ENCODE results near the gene FOXD4L5.
"Not testable (repeated sequence)": the region's sequence is repeated elsewhere in the genome, so short reads cannot be mapped to it uniquely, and the experiment has no call there.

The FOXD4L5 gene

DNA sequence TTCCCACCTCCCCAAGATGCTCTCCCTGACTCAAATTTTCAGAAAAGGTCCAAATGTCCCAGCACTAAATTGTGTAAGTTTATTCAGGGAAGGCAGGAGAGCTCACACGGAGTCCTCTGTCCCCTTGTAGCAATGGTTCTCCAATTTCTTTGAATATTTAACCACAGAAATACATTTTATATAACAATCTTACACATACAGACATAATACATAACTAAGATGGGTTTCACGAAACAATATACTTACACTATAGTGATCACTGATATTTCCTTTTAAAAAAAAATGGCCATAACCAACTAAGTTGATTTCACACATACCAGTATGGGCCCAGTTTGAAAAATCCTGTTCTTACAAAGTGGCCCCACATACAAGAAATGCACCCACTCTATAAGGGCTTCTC is at the start of gene FOXD4L5:
TSS of gene FOXD4L5 (minus strand) at position 101 of the 400 bp plus-strand sequence. CDS start 832 bp downstream, outside the sequence.
- not testable (repeated sequence) for DNase-seq

DNA sequence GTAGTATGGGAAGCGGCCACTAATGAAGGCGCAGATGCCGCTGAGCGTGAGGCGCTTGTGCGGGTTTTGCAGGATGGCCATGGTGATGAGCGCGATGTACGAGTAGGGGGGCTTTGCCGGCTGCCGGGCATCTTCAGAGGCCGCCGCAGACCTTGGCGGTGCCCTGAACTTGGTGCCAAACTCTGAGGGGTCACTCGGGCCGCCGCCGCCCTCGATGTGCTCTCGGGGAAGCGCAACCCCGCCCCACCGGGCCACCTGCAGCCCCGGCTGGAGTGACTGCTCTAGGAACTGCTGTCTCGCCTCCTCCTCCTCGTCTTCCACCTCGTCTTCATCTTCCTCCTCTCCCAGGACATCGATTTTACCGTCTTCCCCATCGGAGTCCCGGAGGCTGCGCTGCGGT is 1.1 kb downstream of the FOXD4L5 start:
- not testable (repeated sequence) for DNase-seq

DNA sequence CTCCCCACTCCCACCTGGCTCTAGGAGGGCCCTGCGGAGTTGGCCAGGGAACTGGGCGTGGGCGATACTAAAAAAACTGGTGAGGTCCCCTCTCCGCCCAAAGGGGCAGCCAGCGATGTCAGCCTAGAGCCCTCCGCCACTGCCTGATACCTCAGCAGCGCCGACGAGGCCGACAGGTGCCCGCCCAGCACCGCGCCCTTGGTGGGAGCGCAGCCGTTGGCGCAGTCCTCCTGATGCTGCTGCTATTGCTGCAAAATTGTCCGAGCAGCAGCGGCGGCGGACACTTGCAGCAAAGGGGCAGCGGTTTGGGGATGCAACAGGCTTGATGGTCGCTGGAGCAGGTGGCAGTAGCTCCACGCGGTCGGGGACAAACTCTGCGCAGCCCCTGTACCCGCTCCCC is 2.0 kb downstream of the FOXD4L5 start:
- not testable (repeated sequence) for DNase-seq
